HFFc6 (cell line): ENCODE results near the gene ZNF408. TPM values are rescaled to one million over a fixed set of nuclear protein-coding genes. Genes with fewer than 3 reads are reported as not detected.

Experiments used
- DNase-seq: peaks from one replicate; pipeline ENCODE4 v3.0.0-alpha.2; 2018
- H3K27ac Mint-ChIP-seq: 2 replicates; pipeline ENCODE4 v1.8.0; 2020; ENCODE audit warnings: mild to moderate bottlenecking, mixed read lengths
- H3K27me3 Mint-ChIP-seq: 2 replicates; pipeline ENCODE4 v1.8.0; 2021; ENCODE audit warnings: mild to moderate bottlenecking, moderate library complexity, mixed read lengths; ENCODE audit not compliant: insufficient read depth
- H3K36me3 Mint-ChIP-seq: 2 replicates; pipeline ENCODE4 v1.8.0; 2021; ENCODE audit warnings: low read depth, mixed read lengths
- H3K4me1 Mint-ChIP-seq: 2 replicates; pipeline ENCODE4 v1.8.0; 2020; ENCODE audit warnings: low read depth, mixed read lengths
- H3K4me3 Mint-ChIP-seq: 2 replicates; pipeline ENCODE4 v1.8.0; 2020; ENCODE audit warnings: mild to moderate bottlenecking, moderate library complexity, mixed read lengths
- H3K9me3 Mint-ChIP-seq: 2 replicates; pipeline ENCODE4 v1.8.0; 2020; ENCODE audit warnings: mild to moderate bottlenecking, mixed read lengths
- CTCF ChIP-seq: fragments of 200-600 bp; sonication (generic); IDR thresholded peaks from 2 replicates; pipeline ENCODE4 v1.5.0; 2021; ENCODE audit warnings: antibody characterized with exemption, mild to moderate bottlenecking
- total RNA-seq, 6 experiments: library from RNA; stranded (reverse); fragmentation: NEBNext Ultra II Directional; extraction: Animal tissue kit (Norgen Biotek cat#: 25700); gene quantifications; 2 replicates in 1 of 6; 3 replicates in 5 of 6; pipeline ENCODE4 v1.2.3, GENCODE V29; 2021

Gene ZNF408
- total RNA-seq, 6 experiments from 2014 or later = 7.6 to 12.3 (median 9.0) TPM

- Mint-ChIP-seq H3K4me1 (peaks cover 42% of the 10 kb centered on the region), H3K9me3 (no peaks in the 10 kb centered on the region), H3K4me3 (no peak overlapping the region), H3K36me3 (peaks cover 42% of the 10 kb centered on the region), H3K27me3 (no peaks in the 10 kb centered on the region), H3K27ac (no peak overlapping the region)
- DNase-seq = no peak
- no peak for TF ChIP-seq CTCF
Measured at GRCh38 chr11:46661836-46662235, 39.0 kb upstream of the ZNF408 start.

DNA sequence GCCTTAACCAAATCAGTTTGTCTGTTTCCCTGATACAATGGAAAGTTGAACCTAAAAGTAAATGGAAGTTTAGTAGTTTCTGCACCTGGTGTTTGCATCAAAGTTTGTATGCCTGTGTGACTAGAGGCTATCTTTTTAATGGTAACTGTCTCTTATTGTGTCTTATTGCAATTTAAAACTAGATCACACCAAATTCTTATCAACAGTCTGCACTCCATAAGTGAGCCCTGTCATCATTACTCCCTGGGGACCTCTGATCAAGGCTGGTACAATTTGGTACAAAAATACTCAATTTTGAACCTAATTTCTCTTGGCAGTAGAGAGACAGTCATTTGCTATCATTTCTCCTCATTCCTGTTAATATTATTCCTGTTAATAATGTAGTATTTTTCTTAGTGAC, 38.5 kb upstream of the ZNF408 start:
- Mint-ChIP-seq H3K4me1 (peaks cover 37% of the 10 kb centered on the region), H3K27me3 (no peaks in the 10 kb centered on the region), H3K36me3 (peaks cover 40% of the 10 kb centered on the region), H3K4me3 (no peak overlapping the region), H3K9me3 (no peaks in the 10 kb centered on the region), H3K27ac (no peak overlapping the region)
- DNase-seq = no peak
- no peak for TF ChIP-seq CTCF

DNA sequence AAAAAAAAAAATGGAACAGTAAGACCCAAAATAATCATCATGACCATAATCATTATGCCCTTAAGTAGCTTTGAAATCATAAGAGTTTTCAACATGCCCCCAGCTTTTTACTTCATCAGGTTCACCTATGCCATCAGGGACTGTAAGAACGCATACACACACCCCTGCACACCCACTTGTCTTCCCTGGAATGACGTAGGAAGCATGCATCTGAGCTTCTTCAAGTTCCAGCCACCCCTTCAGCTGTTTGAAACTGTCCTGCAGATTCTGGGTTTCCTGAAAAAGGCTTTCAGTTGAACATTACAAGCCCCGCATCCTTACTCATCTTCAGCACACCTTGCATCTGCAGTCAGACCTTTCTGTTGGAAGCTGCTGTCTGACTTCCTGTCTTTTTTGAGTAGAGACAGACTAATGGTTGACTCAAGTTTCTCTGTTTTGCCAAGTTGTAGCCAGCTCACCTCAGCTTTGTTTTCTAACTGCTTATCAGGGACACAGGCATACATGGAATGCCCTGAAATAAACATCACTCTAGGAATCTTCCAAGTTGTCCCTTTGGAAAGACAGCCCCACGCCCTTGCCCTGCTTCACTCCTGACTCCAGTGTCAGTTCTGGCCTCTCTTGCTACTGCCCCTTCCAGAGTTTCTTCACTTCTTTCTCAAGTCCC, 37.4 kb upstream of the ZNF408 start:
- Mint-ChIP-seq H3K4me1 (peaks cover 27% of the 10 kb centered on the region), H3K9me3 (no peaks in the 10 kb centered on the region), H3K27ac (peak overlapping the region; percentile 49; the same call in 1 of the 2 replicates), H3K4me3 (no peak overlapping the region), H3K27me3 (no peaks in the 10 kb centered on the region), H3K36me3 (peaks cover 30% of the 10 kb centered on the region)
- no peak for DNase-seq
- no peak for TF ChIP-seq CTCF

DNA sequence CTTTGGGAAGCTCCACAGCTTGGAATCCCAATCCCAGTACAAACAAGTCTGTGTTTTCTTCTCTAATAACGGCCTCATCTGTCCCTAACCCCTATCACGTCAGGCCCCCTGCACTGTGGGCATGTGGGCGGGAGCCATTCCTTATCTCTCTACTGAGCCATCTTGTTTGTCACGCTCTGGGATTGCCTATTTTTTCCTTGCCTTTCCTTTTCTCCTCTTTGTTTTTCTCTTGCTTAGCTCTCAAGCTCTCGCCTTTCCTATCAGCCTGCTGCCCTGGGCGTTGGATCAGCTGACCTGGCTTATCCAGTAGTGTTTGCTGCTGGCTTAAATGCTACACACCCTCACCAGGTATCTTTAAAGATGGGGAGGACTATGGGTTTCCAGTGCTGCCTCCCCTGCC, 36.2 kb upstream of the ZNF408 start:
- H3K4me3 Mint-ChIP-seq = no peak overlapping the region
- H3K36me3 Mint-ChIP-seq = peaks cover 30% of the 10 kb centered on the region
- H3K27ac Mint-ChIP-seq = no peak overlapping the region

GRCh38 chr11:46665356-46665755, 35.5 kb upstream of the ZNF408 start:
- Mint-ChIP-seq H3K27ac (no peak overlapping the region), H3K27me3 (no peaks in the 10 kb centered on the region), H3K36me3 (peaks cover 27% of the 10 kb centered on the region), H3K4me3 (no peak overlapping the region), H3K9me3 (no peaks in the 10 kb centered on the region), H3K4me1 (peaks cover 19% of the 10 kb centered on the region)
- TF ChIP-seq CTCF = no peak
- DNase-seq = no peak

More for the DNA sequence above, 36.2 kb upstream of the ZNF408 start:
- no peaks in the 10 kb centered on the region for H3K9me3 Mint-ChIP-seq
- TF ChIP-seq CTCF = no peak
- no peak for DNase-seq
- H3K27me3 Mint-ChIP-seq = no peaks in the 10 kb centered on the region
- H3K4me1 Mint-ChIP-seq = peaks cover 21% of the 10 kb centered on the region

GRCh38 chr11:46666516-46666915, 34.3 kb upstream of the ZNF408 start:
- Mint-ChIP-seq H3K27ac (no peak overlapping the region), H3K4me1 (peaks cover 26% of the 10 kb centered on the region), H3K27me3 (no peaks in the 10 kb centered on the region), H3K36me3 (peaks cover 33% of the 10 kb centered on the region), H3K9me3 (no peaks in the 10 kb centered on the region), H3K4me3 (no peak overlapping the region)
- TF ChIP-seq CTCF = no peak
- no peak for DNase-seq
